BLaER1 treated with 17β-estradiol and CSF1 and Interleukin-3, amounts not matched to agents 10 nM and 100 nM (cell line): ENCODE results near the gene ZBTB20.

Experiments used
- H3K27ac ChIP-seq, 11 experiments: shearing (Covaris generic); formaldehyde crosslinking; 2 replicates each; pipeline ENCODE4 v1.8.1; 2022
- H3K27me3 ChIP-seq, 11 experiments: shearing (Covaris generic); formaldehyde crosslinking; 2 replicates each; pipeline ENCODE4 v1.8.1; 2022
- H3K36me3 ChIP-seq, 11 experiments: shearing (Covaris generic); formaldehyde crosslinking; 2 replicates each; pipeline ENCODE4 v1.8.1; 2022
- H3K4me1 ChIP-seq, 10 experiments: shearing (Covaris generic); formaldehyde crosslinking; 2 replicates each; pipeline ENCODE4 v1.8.1; 2022
- H3K4me2 ChIP-seq, 11 experiments: shearing (Covaris generic); formaldehyde crosslinking; 2 replicates each; pipeline ENCODE4 v1.8.1; 2022
- H3K4me3 ChIP-seq, 10 experiments: shearing (Covaris generic); formaldehyde crosslinking; 2 replicates each; pipeline ENCODE4 v1.8.1; 2022
- H3K9ac ChIP-seq, 11 experiments: shearing (Covaris generic); formaldehyde crosslinking; 2 replicates each; pipeline ENCODE4 v1.8.1; 2022
- H3K9me3 ChIP-seq, 11 experiments: shearing (Covaris generic); formaldehyde crosslinking; replicated peaks in 1 of 11; 2 replicates each; pipeline ENCODE4 v1.8.1; 2022
- H4K20me1 ChIP-seq, 11 experiments: shearing (Covaris generic); formaldehyde crosslinking; 2 replicates each; pipeline ENCODE4 v1.8.1; 2022
- Cebpa-rat ChIP-seq, 11 experiments: shearing (Covaris generic); IDR thresholded peaks; 2 replicates each; pipeline ENCODE4 v1.8.1; 2022

ZBTB20 gene

DNA sequence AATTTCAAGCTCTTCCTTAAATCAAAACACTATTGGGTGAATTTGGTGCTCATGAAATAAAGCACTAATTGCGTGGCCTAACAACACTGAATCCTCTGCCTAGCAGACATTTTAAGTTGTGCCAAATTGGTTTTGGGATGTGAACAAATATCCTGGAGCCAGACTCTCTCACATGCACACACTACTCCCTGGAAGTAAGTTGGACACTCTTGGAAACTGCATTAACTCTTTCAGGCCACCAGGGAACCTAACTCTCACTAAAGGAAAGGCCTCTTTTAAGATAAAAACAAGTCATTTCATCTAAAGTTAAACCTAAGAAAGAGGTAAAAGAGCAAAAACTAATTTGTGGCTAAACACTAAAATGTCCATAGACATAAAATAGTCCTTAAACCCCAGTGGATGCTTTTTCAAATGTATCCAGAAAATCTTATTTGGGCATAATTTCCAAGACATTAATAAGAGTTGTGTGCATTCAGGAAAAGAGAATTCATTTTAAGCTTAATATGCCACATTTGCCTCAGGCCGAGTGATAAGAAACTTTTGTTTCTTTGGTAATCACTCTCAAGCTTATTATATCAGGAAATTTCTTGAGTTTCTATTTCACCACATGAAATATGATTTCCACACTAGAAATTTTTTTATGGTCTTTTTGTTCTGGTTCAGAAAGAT lies 61.8 kb downstream of the ZBTB20 start:
- no peaks in the 10 kb centered on the region for H3K36me3 ChIP-seq
- no peak for TF ChIP-seq Cebpa-rat (IDR thresholded peaks at IDR 0.05)
- no peaks in the 10 kb centered on the region for H3K27me3 ChIP-seq
- H3K4me2 ChIP-seq: no peak overlapping the region
- H3K4me1 ChIP-seq: no peaks in the 10 kb centered on the region
- no peak overlapping the region for H3K9ac ChIP-seq
- peaks cover 0 to 27% (median 0%) of the 10 kb centered on the region in 11 experiments; a peak in 3 of 22 replicates for H4K20me1 ChIP-seq
- no peak overlapping the region for H3K4me3 ChIP-seq
- no peaks in the 10 kb centered on the region for H3K9me3 ChIP-seq
- no peak overlapping the region for H3K27ac ChIP-seq

DNA sequence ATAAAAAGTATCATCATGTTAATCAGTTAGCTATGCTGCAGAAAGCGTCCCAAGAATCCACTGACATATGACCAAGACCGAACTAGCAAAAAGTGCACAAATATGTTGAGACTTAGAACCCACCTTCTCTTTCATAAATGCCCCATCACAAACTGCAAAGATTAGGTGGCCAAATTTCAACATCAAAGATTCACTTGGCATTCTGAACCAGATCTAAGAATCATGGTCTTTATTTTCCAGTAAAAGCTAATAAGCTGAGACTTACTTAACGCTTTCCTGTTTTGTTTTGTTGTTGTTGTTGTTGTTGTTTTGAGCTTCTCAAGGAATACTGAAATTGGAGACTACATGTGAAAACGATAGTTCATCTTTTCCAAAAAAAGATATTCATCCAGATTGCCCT lies 62.4 kb downstream of the ZBTB20 start:
- H4K20me1 ChIP-seq: peaks cover 0 to 30% (median 0%) of the 10 kb centered on the region in 11 experiments; a peak in 3 of 22 replicates
- no peaks in the 10 kb centered on the region for H3K9me3 ChIP-seq
- H3K9ac ChIP-seq: no peak overlapping the region
- TF ChIP-seq Cebpa-rat (IDR thresholded peaks at IDR 0.05): no peak
- no peaks in the 10 kb centered on the region for H3K4me1 ChIP-seq
- no peaks in the 10 kb centered on the region for H3K27me3 ChIP-seq
- H3K36me3 ChIP-seq: no peaks in the 10 kb centered on the region
- no peak overlapping the region for H3K4me2 ChIP-seq
- no peak overlapping the region for H3K27ac ChIP-seq
- no peak overlapping the region for H3K4me3 ChIP-seq

DNA sequence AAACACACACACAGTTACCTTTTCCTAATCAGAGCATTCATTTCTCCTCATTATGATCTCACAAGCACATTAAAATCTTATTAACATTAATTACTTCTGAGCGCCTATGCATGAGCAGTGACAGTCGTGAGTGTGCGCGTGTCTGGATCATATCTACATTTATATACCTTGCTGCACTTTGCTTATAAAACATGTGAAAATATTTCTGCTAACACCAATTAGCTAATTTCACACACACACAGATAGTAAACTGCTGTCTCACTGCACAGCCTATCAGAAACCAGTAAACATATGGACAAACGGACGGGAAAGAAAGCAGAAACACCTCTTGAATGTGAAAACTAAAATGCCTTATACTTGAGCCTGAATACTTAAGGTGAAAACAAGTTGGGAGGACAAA lies 64.8 kb downstream of the ZBTB20 start:
- 0 out of 22 replicates have a peak, but pooled peaks cover 0 to under 1% (median 0%) of the 10 kb centered on the region in 11 experiments for H3K36me3 ChIP-seq
- no peaks in the 10 kb centered on the region for H3K9me3 ChIP-seq
- no peak overlapping the region for H3K9ac ChIP-seq
- TF ChIP-seq Cebpa-rat (IDR thresholded peaks at IDR 0.05): no peak
- no peak overlapping the region for H3K27ac ChIP-seq
- peaks cover 0 to 28% (median 0%) of the 10 kb centered on the region in 11 experiments; a peak in 3 of 22 replicates for H4K20me1 ChIP-seq
- H3K4me3 ChIP-seq: no peak overlapping the region
- no peaks in the 10 kb centered on the region for H3K4me1 ChIP-seq
- H3K27me3 ChIP-seq: no peaks in the 10 kb centered on the region
- no peak overlapping the region for H3K4me2 ChIP-seq

DNA sequence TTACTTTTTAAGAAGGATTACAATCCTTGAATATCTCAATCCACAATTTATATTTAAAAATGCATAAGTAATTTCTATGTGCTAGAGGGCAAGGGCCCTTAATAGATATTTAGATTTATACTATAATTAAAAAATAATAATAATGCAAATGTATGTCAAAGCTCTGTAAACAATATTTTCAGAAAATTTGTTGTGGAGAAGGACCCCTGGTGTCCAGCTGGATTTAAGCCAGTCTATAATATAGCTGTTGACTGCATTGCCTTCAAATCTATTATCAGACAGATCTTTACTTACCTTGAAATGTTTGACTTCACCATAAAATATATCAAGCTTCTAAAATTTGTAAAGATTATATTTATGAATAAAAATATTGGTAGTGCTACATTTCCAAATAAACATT lies 65.6 kb downstream of the ZBTB20 start:
- Histone ChIP-seq H3K9me3 (peaks cover 0 to 6% (median 0%) of the 10 kb centered on the region in 11 experiments; a peak in 2 of 22 replicates), H3K27ac (no peak overlapping the region), H3K4me2 (no peak overlapping the region), H3K9ac (no peak overlapping the region), H4K20me1 (peaks cover 0 to 28% (median 0%) of the 10 kb centered on the region in 11 experiments; a peak in 3 of 22 replicates), H3K36me3 (peaks cover 0 to 7% (median 0%) of the 10 kb centered on the region in 11 experiments; a peak in 2 of 22 replicates), H3K4me1 (no peaks in the 10 kb centered on the region), H3K27me3 (no peaks in the 10 kb centered on the region), H3K4me3 (no peak overlapping the region)
- TF ChIP-seq Cebpa-rat (IDR thresholded peaks at IDR 0.05): no peak

DNA sequence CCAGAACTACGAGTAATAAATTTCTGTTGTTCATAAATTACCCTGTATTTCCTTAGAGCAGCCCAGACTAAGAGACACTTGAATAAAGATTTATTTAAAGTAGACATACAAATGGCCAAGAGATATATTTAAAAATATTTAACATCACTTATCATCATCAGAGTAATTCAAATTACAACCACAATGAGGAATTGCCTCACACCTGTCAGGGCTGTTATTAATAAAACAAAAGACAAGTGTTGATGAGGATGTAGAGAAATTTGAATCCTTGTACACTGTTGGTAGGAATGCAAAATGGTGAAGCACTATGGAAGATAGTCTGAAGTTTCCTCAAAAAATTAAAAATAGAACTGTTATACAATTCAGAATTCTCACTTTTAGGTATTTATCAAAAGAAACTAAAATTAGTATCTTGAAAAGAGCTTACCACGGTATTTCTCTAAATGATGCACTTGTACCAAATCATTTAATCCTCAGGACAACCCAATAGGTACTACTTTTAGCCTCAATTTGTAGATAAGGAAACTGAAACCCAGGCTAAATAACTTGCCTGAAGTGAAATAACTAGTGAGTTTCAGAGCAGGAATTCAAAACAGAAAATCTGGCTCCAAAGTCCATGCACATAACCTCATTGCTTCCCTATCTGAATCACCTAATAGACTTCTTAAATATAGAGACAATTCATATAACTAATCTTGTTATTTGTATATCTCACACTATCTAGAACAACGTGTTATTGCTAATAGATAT lies 69.4 kb downstream of the ZBTB20 start:
- H4K20me1 ChIP-seq: peaks cover 0 to 24% (median 0%) of the 10 kb centered on the region in 11 experiments; a peak in 3 of 22 replicates
- H3K27me3 ChIP-seq: no peaks in the 10 kb centered on the region
- no peaks in the 10 kb centered on the region for H3K4me1 ChIP-seq
- H3K9me3 ChIP-seq: peaks cover 0 to 6% (median 0%) of the 10 kb centered on the region in 11 experiments; a peak in 2 of 22 replicates
- H3K9ac ChIP-seq: no peak overlapping the region
- no peak overlapping the region for H3K27ac ChIP-seq
- no peak overlapping the region for H3K4me3 ChIP-seq
- TF ChIP-seq Cebpa-rat (IDR thresholded peaks at IDR 0.05): no peak
- H3K4me2 ChIP-seq: no peak overlapping the region
- peaks cover 0 to 8% (median 0%) of the 10 kb centered on the region in 11 experiments; a peak in 2 of 22 replicates for H3K36me3 ChIP-seq

DNA sequence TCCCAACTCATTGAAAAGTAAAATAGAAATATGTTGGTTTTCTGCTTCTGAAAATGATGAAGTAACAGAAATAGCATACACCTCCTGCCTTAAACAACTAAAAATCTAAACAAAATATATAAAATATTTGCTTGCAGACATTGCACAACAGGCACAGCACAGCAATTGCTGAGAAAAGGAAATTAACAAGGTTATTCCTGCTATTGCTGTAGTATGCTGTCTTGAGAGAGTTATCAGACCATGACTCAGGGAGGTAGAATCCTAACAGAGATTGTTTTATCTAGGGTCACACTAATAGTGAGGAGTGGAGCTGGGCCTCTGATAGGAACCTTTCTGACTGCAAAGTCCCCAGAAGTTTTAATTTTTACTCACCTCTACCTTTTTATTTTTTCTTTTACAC lies 72.6 kb downstream of the ZBTB20 start:
- H3K36me3 ChIP-seq: peaks cover 0 to 8% (median 0%) of the 10 kb centered on the region in 11 experiments; a peak in 2 of 22 replicates
- no peak overlapping the region for H3K4me3 ChIP-seq
- no peaks in the 10 kb centered on the region for H3K27me3 ChIP-seq
- H3K9ac ChIP-seq: no peak overlapping the region
- H3K27ac ChIP-seq: no peak overlapping the region
- H3K9me3 ChIP-seq: peaks cover 0 to 6% (median 0%) of the 10 kb centered on the region in 11 experiments; a peak in 2 of 22 replicates
- no peaks in the 10 kb centered on the region for H3K4me1 ChIP-seq
- H3K4me2 ChIP-seq: no peak overlapping the region
- TF ChIP-seq Cebpa-rat (IDR thresholded peaks at IDR 0.05): no peak
- peaks cover 0 to 3% (median 0%) of the 10 kb centered on the region in 11 experiments; a peak in 3 of 22 replicates for H4K20me1 ChIP-seq

DNA sequence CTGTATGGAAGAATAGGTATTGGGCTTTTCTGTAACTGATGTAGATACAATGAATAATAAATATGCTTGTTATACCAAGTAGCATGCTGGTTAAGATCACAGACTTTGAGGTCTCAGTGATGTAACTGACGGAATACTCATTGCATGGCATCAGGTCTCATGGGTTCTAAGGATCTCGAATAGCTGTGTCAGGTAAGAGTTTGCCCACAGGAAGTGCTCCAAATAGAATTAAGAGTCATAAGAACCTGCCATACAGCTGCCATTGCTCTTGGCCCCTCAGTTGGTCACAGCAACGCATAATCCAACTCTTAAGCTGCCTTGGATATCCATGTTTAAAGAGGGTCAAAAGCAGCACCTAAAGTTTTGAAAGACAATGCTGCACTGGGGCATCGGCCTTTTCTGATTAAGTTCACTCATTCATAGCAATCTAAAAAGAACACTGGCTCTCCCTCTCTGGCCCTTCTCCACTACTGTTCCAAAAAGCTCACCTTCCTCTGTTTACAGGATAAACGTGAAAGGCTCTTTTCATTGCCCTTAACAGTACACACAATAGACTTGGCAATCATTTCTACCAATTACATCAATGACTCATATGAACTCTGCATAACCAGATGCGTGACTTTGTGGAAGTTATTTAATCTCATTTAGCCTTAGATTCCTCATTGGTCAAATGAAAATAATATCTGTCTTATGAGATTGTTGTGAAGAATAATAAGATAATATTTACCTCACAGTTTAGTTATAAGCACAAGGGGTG lies 74.6 kb downstream of the ZBTB20 start:
- H3K4me2 ChIP-seq: no peak overlapping the region
- no peak overlapping the region for H3K27ac ChIP-seq
- H3K27me3 ChIP-seq: no peaks in the 10 kb centered on the region
- H3K9ac ChIP-seq: no peak overlapping the region
- no peak overlapping the region for H3K4me3 ChIP-seq
- H4K20me1 ChIP-seq: peaks cover 0 to 3% (median 0%) of the 10 kb centered on the region in 11 experiments; a peak in 3 of 22 replicates
- no peaks in the 10 kb centered on the region for H3K4me1 ChIP-seq
- TF ChIP-seq Cebpa-rat (IDR thresholded peaks at IDR 0.05): no peak
- H3K36me3 ChIP-seq: peaks cover 0 to 8% (median 0%) of the 10 kb centered on the region in 11 experiments; a peak in 2 of 22 replicates
- H3K9me3 ChIP-seq: peaks cover 0 to 6% (median 0%) of the 10 kb centered on the region in 11 experiments; a peak in 2 of 22 replicates

DNA sequence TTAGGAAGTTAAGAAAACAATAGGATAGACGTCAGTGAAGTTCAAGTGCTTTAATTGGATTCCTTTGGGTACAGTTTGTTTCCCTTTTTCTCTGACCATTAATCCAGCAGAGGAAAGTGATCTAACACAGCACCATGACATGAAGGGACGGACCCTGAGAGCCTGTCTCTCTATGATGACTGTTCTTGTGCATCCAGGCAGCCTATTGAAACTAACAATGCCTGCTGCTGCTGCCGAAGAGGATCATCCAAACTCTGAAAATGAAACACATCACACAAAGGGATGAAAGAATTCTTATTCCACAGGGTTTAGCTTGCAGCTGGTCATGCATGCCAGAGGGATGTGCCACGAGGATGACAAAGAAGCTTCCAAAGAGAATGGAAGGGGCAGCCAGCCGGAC lies 75.5 kb downstream of the ZBTB20 start:
- Histone ChIP-seq H3K4me1 (no peaks in the 10 kb centered on the region), H4K20me1 (peaks cover 0 to 3% (median 0%) of the 10 kb centered on the region in 11 experiments; a peak in 3 of 22 replicates), H3K36me3 (peaks cover 0 to 3% (median 0%) of the 10 kb centered on the region in 11 experiments; a peak in 2 of 22 replicates), H3K4me2 (no peak overlapping the region), H3K9me3 (peaks cover 0 to 1% (median 0%) of the 10 kb centered on the region in 11 experiments; a peak in 2 of 22 replicates), H3K4me3 (no peak overlapping the region), H3K9ac (no peak overlapping the region), H3K27ac (no peak overlapping the region), H3K27me3 (no peaks in the 10 kb centered on the region)
- TF ChIP-seq Cebpa-rat (IDR thresholded peaks at IDR 0.05): no peak
